Activated CD4-positive, alpha-beta memory T cell treated with anti-CD3 and anti-CD28 coated beads for 36 hours (primary cell): Measurements from ENCODE around the gene MXI1. TPM values are rescaled to one million over a fixed set of nuclear protein-coding genes. Genes with fewer than 3 reads are reported as not detected.
"Not testable (repeated sequence)": the region's sequence is repeated elsewhere in the genome, so short reads cannot be mapped to it uniquely, and the experiment has no call there.

ENCODE experiments used
- CTCF ChIA-PET: fragments of 350-600 bp; sonication (Branson Sonifier 250); formaldehyde crosslinking; loops from one replicate; lab custom pipeline; 2021; ENCODE audit warnings: antibody characterized with exemption, inconsistent platforms; lab: Charles Lee
- POLR2A ChIA-PET: fragments of 350-600 bp; sonication (Branson Sonifier 250); formaldehyde crosslinking; loops from one replicate; lab custom pipeline; 2021; ENCODE audit warnings: antibody characterized with exemption; lab: Charles Lee
- DNase-seq: peaks from one replicate; pipeline ENCODE4 v3.0.0-alpha.2; 2020
- H3K27ac Mint-ChIP-seq: one replicate; pipeline ENCODE4 v1.8.0; 2021; ENCODE audit warnings: mixed read lengths
- H3K27me3 Mint-ChIP-seq: one replicate; pipeline ENCODE4 v1.8.0; 2021; ENCODE audit warnings: mixed read lengths
- H3K36me3 Mint-ChIP-seq: one replicate; pipeline ENCODE4 v1.8.0; 2021; ENCODE audit warnings: mixed read lengths
- H3K4me1 Mint-ChIP-seq: one replicate; pipeline ENCODE4 v1.8.0; 2021; ENCODE audit warnings: low read depth, mixed read lengths
- H3K4me3 Mint-ChIP-seq: one replicate; pipeline ENCODE4 v1.8.0; 2021; ENCODE audit warnings: mild to moderate bottlenecking, mixed read lengths
- H3K9me3 Mint-ChIP-seq: one replicate; pipeline ENCODE4 v1.8.0; 2021; ENCODE audit warnings: mixed read lengths
- intact Hi-C: fragments of 100-400 bp; cut with micrococcal nuclease; formaldehyde crosslinking; loops from one replicate; pipeline ENCODE4 v1.15.1; 2023
- total RNA-seq, 2 experiments: library from RNA; stranded (reverse); gene quantifications; one replicate each; pipeline ENCODE4 v1.2.3, GENCODE V29; 2021

The MXI1 gene
- total RNA-seq, 2 experiments from 2014 or later: 29.3 to 33.1 TPM

DNA sequence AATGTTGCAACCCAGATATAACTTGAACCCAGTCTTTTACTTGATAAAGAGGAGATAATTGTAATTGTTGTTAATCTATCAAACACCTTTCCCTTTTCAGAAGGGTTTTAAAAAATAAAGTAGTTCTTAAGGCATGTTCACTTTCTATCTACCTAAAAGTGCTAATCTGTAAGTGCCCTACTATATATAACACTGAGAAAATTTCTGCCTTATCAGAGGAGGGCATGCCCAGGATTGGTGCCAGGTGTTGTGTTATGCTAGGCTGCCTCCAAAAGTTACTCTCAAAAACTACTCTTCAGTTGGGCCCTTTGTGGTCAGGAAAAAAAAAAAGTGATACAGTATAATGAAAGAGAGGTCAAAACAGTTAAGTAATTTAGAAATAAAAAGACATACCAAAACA lies 61.0 kb downstream of the MXI1 start:
- Mint-ChIP-seq H3K4me3 (no peak overlapping the region), H3K27ac (no peak overlapping the region), H3K9me3 (no peaks in the 10 kb centered on the region), H3K36me3 (no peaks in the 10 kb centered on the region), H3K4me1 (peaks cover 34% of the 10 kb centered on the region), H3K27me3 (no peaks in the 10 kb centered on the region)
- CTCF ChIA-PET: interaction anchor here (1.2 to 3.1 kb wide), 3 partner anchors 11 to 62 kb away, joined by 3 to 15 read pairs (median 5); no protein-coding TSS in a partner anchor
- DNase-seq: no peak
- POLR2A ChIA-PET: no interaction called here
- intact Hi-C loops: no loop called here

- no peaks in the 10 kb centered on the region for H3K27me3 Mint-ChIP-seq
- intact Hi-C loops: loop anchor here (1.0 kb wide), 1 partner anchor 17 kb away; no protein-coding TSS in a partner anchor
- H3K36me3 Mint-ChIP-seq: no peaks in the 10 kb centered on the region
- no peak overlapping the region for H3K27ac Mint-ChIP-seq
- ChIA-PET POLR2A (no interaction called here), CTCF (interaction anchor here (1.3 to 3.1 kb wide), 3 partner anchors 63 to 330 kb away, joined by 3 to 15 read pairs (median 14); no protein-coding TSS in a partner anchor)
- H3K9me3 Mint-ChIP-seq: no peaks in the 10 kb centered on the region
- H3K4me1 Mint-ChIP-seq: peaks cover 39% of the 10 kb centered on the region
- DNase-seq: no peak
- H3K4me3 Mint-ChIP-seq: no peak overlapping the region
Measured at GRCh38 chr10:110268971-110269370, 61.6 kb downstream of the MXI1 start.

DNA sequence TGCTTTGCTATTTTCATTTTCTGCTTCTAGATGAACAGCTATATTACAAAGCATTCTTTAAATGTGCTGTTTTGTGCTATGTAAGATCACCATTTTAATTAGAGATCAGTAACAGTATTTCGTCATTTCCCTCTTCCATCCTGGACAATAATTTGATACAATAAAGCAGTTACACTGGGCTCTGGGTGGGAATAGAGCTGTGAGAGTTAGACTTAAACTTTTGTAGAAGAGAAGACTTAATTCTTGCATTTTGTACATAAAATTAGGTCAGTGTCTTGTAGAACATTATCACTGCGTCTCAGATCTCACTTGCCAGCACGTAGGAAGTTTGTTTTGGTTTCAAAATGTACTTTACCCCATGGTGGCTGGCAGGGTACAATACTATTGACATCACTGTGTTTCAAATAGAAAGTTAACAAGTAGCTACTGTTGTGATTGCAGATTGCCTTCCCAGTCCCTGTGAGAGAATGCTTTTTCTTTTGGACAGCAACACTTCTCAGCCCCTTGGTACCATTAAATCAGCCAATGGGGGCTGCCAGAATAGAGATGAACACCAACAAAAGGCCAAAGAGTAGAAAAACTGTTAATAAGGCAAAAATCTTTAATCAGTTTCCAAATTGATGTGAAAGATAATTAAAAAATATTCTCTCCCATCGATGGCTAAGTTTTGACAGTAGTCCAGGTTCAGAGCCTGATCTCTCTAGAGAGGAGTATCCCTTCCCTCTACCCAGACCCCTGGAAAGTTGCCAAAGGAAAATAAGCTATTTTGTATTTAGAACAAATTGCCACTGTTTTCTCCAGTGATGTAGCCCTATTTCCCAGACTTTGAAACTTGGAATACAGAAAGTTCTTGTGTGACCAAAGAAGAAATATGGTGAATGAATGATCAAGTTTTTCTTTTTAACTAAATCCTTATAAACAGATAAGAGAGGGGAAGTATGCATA lies 62.2 kb downstream of the MXI1 start:
- intact Hi-C loops: loop anchor here (1.0 to 10.0 kb wide), 2 partner anchors 17 to 385 kb away; no protein-coding TSS in a partner anchor
- DNase-seq: peak; percentile 25
- Mint-ChIP-seq H3K36me3 (no peaks in the 10 kb centered on the region), H3K9me3 (no peaks in the 10 kb centered on the region), H3K27me3 (no peaks in the 10 kb centered on the region), H3K27ac (no peak overlapping the region), H3K4me1 (peaks cover 44% of the 10 kb centered on the region), H3K4me3 (peak overlapping the region; percentile 56)
- POLR2A ChIA-PET: no interaction called here
- CTCF ChIA-PET: interaction anchor here (1.2 to 3.1 kb wide), 5 partner anchors 9 to 330 kb away, joined by 3 to 15 read pairs (median 11); no protein-coding TSS in a partner anchor

DNA sequence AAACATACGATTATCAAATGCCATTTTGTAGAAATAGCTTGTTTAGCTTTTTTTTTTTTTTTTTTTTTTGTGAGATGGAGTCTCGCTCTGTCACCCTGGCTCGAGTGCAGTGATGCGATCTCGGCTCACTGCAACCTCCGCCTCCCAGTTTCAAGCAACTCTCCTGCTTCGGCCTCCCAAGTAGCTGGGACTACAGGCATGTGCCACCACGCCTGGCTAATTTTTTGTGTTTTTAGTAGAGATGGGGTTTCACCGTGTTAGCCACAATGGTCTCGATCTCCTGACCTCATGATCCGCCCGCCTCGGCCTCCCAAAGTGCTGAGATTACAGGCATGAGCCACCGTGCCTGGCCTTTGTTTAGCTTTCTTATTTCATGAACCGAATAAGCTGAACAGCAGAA lies 65.6 kb downstream of the MXI1 start:
- DNase-seq, H3K36me3 Mint-ChIP-seq, H3K4me3 Mint-ChIP-seq, H3K27ac Mint-ChIP-seq, H3K27me3 Mint-ChIP-seq, POLR2A ChIA-PET, H3K9me3 Mint-ChIP-seq: not testable (repeated sequence)
- H3K4me1 Mint-ChIP-seq: peaks cover 54% of the 10 kb centered on the region
- CTCF ChIA-PET: interaction anchor here (0.8 to 1.5 kb wide), 4 partner anchors 34 to 389 kb away, joined by 3 to 5 read pairs (median 4); no protein-coding TSS in a partner anchor
- intact Hi-C loops: loop anchor here (10.0 kb wide), 1 partner anchor 388 kb away; no protein-coding TSS in a partner anchor

DNA sequence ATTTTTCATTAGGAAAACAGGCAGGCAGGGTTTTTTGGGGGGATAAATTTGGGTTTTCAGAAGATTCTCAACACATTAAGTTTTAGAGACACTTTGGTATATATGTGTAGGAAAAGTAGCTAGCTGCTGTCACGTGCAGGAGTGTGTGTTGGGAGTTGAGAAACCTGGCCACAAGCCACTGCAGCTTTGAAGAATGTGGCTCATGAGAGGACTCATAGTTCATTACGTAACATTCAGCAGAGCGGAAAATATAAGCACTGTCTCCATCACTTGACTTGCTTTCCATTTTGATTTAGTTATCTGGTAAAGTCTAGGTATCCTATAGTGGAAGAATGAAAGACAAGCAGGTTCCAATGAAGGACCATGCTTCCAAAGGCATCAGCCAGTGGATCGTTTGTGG lies 66.1 kb downstream of the MXI1 start:
- POLR2A ChIA-PET: no interaction called here
- H3K4me1 Mint-ChIP-seq: peaks cover 50% of the 10 kb centered on the region
- H3K27ac Mint-ChIP-seq: no peak overlapping the region
- no peak overlapping the region for H3K4me3 Mint-ChIP-seq
- intact Hi-C loops: loop anchor here (10.0 kb wide), 1 partner anchor 389 kb away; no protein-coding TSS in a partner anchor
- CTCF ChIA-PET: interaction anchor here (0.8 to 3.6 kb wide), 5 partner anchors 33 to 390 kb away, joined by 3 to 19 read pairs (median 4); partner anchors contain the start of gene MXI1
- no peaks in the 10 kb centered on the region for H3K36me3 Mint-ChIP-seq
- no peaks in the 10 kb centered on the region for H3K27me3 Mint-ChIP-seq
- DNase-seq: peak; percentile 60
- no peaks in the 10 kb centered on the region for H3K9me3 Mint-ChIP-seq

DNA sequence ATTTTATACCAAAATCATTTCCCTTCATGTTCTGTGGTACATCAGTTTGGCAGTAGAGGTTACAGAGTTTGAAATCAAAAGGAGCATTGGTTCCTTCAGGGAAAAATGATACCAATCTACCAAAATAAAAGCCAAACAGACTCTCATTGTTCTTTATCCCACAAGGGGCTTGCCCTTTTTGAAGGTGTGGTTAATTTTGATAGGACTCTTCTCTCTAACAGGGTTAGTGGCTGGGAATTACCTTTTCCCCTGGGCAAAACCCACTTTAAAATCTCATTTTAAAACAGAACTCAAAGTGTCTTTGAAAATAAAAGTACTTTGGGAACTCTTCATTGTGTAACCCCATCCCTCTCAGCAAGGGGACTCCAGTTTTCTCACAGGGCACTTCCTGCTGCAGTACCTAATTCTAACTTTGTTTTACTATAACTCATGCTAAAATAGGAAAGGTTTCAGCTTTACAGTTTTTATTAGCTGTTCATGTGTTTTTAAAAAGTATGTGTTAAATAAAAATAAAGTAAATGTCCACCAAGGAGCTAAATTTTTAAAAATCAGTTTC lies 66.7 kb downstream of the MXI1 start:
- Mint-ChIP-seq H3K4me3 (no peak overlapping the region), H3K27ac (no peak overlapping the region), H3K36me3 (no peaks in the 10 kb centered on the region), H3K4me1 (peaks cover 45% of the 10 kb centered on the region), H3K27me3 (no peaks in the 10 kb centered on the region), H3K9me3 (no peaks in the 10 kb centered on the region)
- ChIA-PET CTCF (interaction anchor here (0.5 to 3.6 kb wide), 5 partner anchors 65 to 506 kb away, joined by 3 to 19 read pairs (median 5); partner anchors contain the start of gene MXI1), POLR2A (interaction anchor here (0.6 kb wide), 1 partner anchor 18 kb away, joined by 5 read pairs; no protein-coding TSS in a partner anchor)
- intact Hi-C loops: loop anchor here (10.0 kb wide), 1 partner anchor 389 kb away; no protein-coding TSS in a partner anchor
- no peak for DNase-seq

GRCh38 chr10:110274647-110275046 lies 67.2 kb downstream of the MXI1 start:
- no peak overlapping the region for H3K4me3 Mint-ChIP-seq
- no peak overlapping the region for H3K27ac Mint-ChIP-seq
- CTCF ChIA-PET: interaction anchor here (0.5 to 3.6 kb wide), 4 partner anchors 66 to 505 kb away, joined by 3 to 19 read pairs (median 11); partner anchors contain the start of gene MXI1
- intact Hi-C loops: loop anchor here (10.0 kb wide), 1 partner anchor 390 kb away; no protein-coding TSS in a partner anchor
- no peak for DNase-seq
- H3K36me3 Mint-ChIP-seq: no peaks in the 10 kb centered on the region
- POLR2A ChIA-PET: interaction anchor here (0.6 kb wide), 1 partner anchor 18 kb away, joined by 5 read pairs; no protein-coding TSS in a partner anchor
- peaks cover 44% of the 10 kb centered on the region for H3K4me1 Mint-ChIP-seq
- no peaks in the 10 kb centered on the region for H3K9me3 Mint-ChIP-seq
- H3K27me3 Mint-ChIP-seq: no peaks in the 10 kb centered on the region

GRCh38 chr10:110275128-110275729 lies 67.8 kb downstream of the MXI1 start:
- Mint-ChIP-seq H3K9me3 (no peaks in the 10 kb centered on the region), H3K4me1 (peaks cover 39% of the 10 kb centered on the region), H3K36me3 (no peaks in the 10 kb centered on the region), H3K4me3 (no peak overlapping the region), H3K27me3 (no peaks in the 10 kb centered on the region), H3K27ac (no peak overlapping the region)
- DNase-seq: no peak
- POLR2A ChIA-PET: no interaction called here
- intact Hi-C loops: loop anchor here (10.0 kb wide), 1 partner anchor 390 kb away; no protein-coding TSS in a partner anchor
- CTCF ChIA-PET: interaction anchor here (0.6 to 3.6 kb wide), 5 partner anchors 10 to 137 kb away, joined by 3 to 19 read pairs (median 5); partner anchors contain the start of gene MXI1

DNA sequence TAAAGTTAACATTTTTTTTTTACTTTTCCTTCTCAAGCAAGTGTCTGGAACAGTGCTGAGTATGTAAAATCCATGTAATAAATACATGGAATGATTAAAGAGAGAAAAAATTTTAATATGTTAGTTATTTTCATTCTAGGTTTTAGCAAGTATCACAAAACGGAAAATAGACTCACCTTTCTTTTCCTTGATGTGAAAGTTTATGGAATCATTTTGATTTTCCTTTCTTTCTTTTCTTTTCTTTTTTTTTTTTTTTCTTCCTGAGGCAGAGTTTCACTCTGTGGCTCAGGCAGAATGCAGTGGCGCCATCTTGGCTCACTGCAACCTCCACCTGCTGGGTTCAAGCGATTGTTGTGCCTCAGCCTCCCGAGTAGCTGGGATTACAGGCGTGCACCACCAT lies 69.2 kb downstream of the MXI1 start:
- peaks cover 2% of the 10 kb centered on the region for H3K36me3 Mint-ChIP-seq
- intact Hi-C loops: loop anchor here (10.0 kb wide), 1 partner anchor 392 kb away; no protein-coding TSS in a partner anchor
- POLR2A ChIA-PET: no interaction called here
- DNase-seq: no peak
- no peaks in the 10 kb centered on the region for H3K27me3 Mint-ChIP-seq
- no peak overlapping the region for H3K27ac Mint-ChIP-seq
- CTCF ChIA-PET: interaction anchor here (3.6 kb wide), 1 partner anchor 70 kb away, joined by 19 read pairs; the partner anchor contains the start of gene MXI1
- no peaks in the 10 kb centered on the region for H3K9me3 Mint-ChIP-seq
- H3K4me1 Mint-ChIP-seq: peaks cover 33% of the 10 kb centered on the region
- H3K4me3 Mint-ChIP-seq: no peak overlapping the region

- Mint-ChIP-seq H3K27me3 (no peaks in the 10 kb centered on the region), H3K27ac (no peak overlapping the region), H3K4me1 (peaks cover 33% of the 10 kb centered on the region), H3K36me3 (peaks cover 2% of the 10 kb centered on the region), H3K9me3 (no peaks in the 10 kb centered on the region), H3K4me3 (no peak overlapping the region)
- POLR2A ChIA-PET: no interaction called here
- intact Hi-C loops: loop anchor here (10.0 kb wide), 1 partner anchor 393 kb away; no protein-coding TSS in a partner anchor
- no peak for DNase-seq
- CTCF ChIA-PET: interaction anchor here (3.7 kb wide), 1 partner anchor 70 kb away, joined by 142 read pairs; the partner anchor contains the start of gene MXI1
Measured at GRCh38 chr10:110277591-110277990, 70.2 kb downstream of the MXI1 start.
